Measurements from ENCODE around the gene RALGPS1. TPM values are rescaled to one million over a fixed set of nuclear protein-coding genes. Genes with fewer than 3 reads are reported as not detected.

RALGPS1 gene
- total and polyA plus RNA-seq, 8 donors = 5.8 to 12.7 (median 9.3) TPM

- no peaks in the 10 kb centered on the region for H3K4me1 ChIP-seq
- no peak for DNase-seq
- H3K36me3 ChIP-seq = no peaks in the 10 kb centered on the region
- intact Hi-C loops (cut with DNase I) = no loop called here
- FAIRE-seq = no peak
- H3K27me3 ChIP-seq = no peaks in the 10 kb centered on the region
- no peak for ATAC-seq
- no peaks in the 10 kb centered on the region for H3K9me3 ChIP-seq
- no peak for TF ChIP-seq CTCF (IDR thresholded peaks at IDR 0.05)
- no peak overlapping the region for H3K27ac ChIP-seq
- no peak overlapping the region for H3K4me3 ChIP-seq
Observed at GRCh38 chr9:127102176-127102575, 187.6 kb downstream of the RALGPS1 start.

GRCh38 chr9:127102788-127103187 lies 188.2 kb downstream of the RALGPS1 start:
- ATAC-seq (no peak), FAIRE-seq (no peak), DNase-seq (no peak)
- Histone ChIP-seq H3K27me3 (no peaks in the 10 kb centered on the region), H3K36me3 (no peaks in the 10 kb centered on the region), H3K27ac (no peak overlapping the region), H3K4me1 (no peaks in the 10 kb centered on the region), H3K9me3 (no peaks in the 10 kb centered on the region), H3K4me3 (no peak overlapping the region)
- TF ChIP-seq CTCF (IDR thresholded peaks at IDR 0.05) = no peak
- WGBS, 2 donors = 92 to 97% methylated on average over 2 of the region's 2 CpGs
- intact Hi-C loops (cut with DNase I) = no loop called here

GRCh38 chr9:127104581-127105311 lies 190.2 kb downstream of the RALGPS1 start:
- Histone ChIP-seq H3K9me3 (no peaks in the 10 kb centered on the region), H3K4me3 (no peak overlapping the region), H3K27me3 (no peaks in the 10 kb centered on the region), H3K4me1 (no peaks in the 10 kb centered on the region), H3K36me3 (no peaks in the 10 kb centered on the region), H3K27ac (no peak overlapping the region)
- DNase-seq (no peak), FAIRE-seq (no peak), ATAC-seq (peak in 1 of 4 donors; percentile 15)
- intact Hi-C loops (cut with DNase I) = no loop called here
- no peak for TF ChIP-seq CTCF (IDR thresholded peaks at IDR 0.05)
- 91 to 94% methylated on average over 7 of the region's 7 CpGs for WGBS, 2 donors

- Histone ChIP-seq H3K9me3 (no peaks in the 10 kb centered on the region), H3K27me3 (no peaks in the 10 kb centered on the region), H3K4me3 (no peak overlapping the region), H3K27ac (no peak overlapping the region), H3K36me3 (no peaks in the 10 kb centered on the region), H3K4me1 (no peaks in the 10 kb centered on the region)
- no peak for TF ChIP-seq CTCF (IDR thresholded peaks at IDR 0.05)
- intact Hi-C loops (cut with DNase I) = no loop called here
- no peak for DNase-seq
- 90 to 94% methylated on average over 7 of the region's 7 CpGs for WGBS, 2 donors
- no peak for FAIRE-seq
- ATAC-seq = no peak
Observed at GRCh38 chr9:127105805-127106465, 191.4 kb downstream of the RALGPS1 start.

GRCh38 chr9:127106466-127106855 lies 191.9 kb downstream of the RALGPS1 start:
- H3K27me3 ChIP-seq = no peaks in the 10 kb centered on the region
- no peaks in the 10 kb centered on the region for H3K9me3 ChIP-seq
- no peaks in the 10 kb centered on the region for H3K36me3 ChIP-seq
- intact Hi-C loops (cut with DNase I) = no loop called here
- no peak overlapping the region for H3K27ac ChIP-seq
- FAIRE-seq (no peak), DNase-seq (no peak), ATAC-seq (no peak)
- 83 to 91% methylated on average over 4 of the region's 4 CpGs for WGBS, 2 donors
- no peak for TF ChIP-seq CTCF (IDR thresholded peaks at IDR 0.05)
- H3K4me3 ChIP-seq = no peak overlapping the region
- H3K4me1 ChIP-seq = no peaks in the 10 kb centered on the region
